ENCODE measurements around the gene S1PR4. TPM values are rescaled to one million over a fixed set of nuclear protein-coding genes. Genes with fewer than 3 reads are reported as not detected.

Gene S1PR4
- total and polyA plus RNA-seq, 9 of the 15 experiments (the other 6 are each of a cell fraction or from before 2014, with no cell fraction given): 0.27 TPM; not detected in 8

- TF ChIP-seq ZFP91 (CRISPR knock-in tag; IDR thresholded peaks at IDR 0.05): peak; percentile 37; the same call in 1 of the 2 replicates
- TF ChIP-seq CC2D1A (IDR thresholded peaks at IDR 0.05): peak; percentile 67
- peak; percentile 100 for TF ChIP-seq HDAC2 (IDR thresholded peaks at IDR 0.05)
- peak; percentile 85 for TF ChIP-seq POLR2B (IDR thresholded peaks at IDR 0.05; ENCODE audit: low read depth, partially characterized antibody)
- no peak for TF ChIP-seq TRIM25 (IDR thresholded peaks at IDR 0.05; ENCODE audit: borderline replicate concordance)
- peak; percentile 50; the same call in 1 of the 2 replicates for TF ChIP-seq MTA1 (IDR thresholded peaks at IDR 0.05; ENCODE audit: borderline replicate concordance)
- TF ChIP-seq GATAD2A (IDR thresholded peaks at IDR 0.05): peak; percentile 63; the same call in 1 of the 2 replicates
- no peak for TF ChIP-seq KHSRP (IDR thresholded peaks at IDR 0.05)
- no peak for TF ChIP-seq NFIX (CRISPR knock-in tag; IDR thresholded peaks at IDR 0.05; ENCODE audit: low read depth)
- 0 out of 2 replicates have a peak, but pooled peaks have one; percentile 11 for TF ChIP-seq ZNF239 (CRISPR knock-in tag; IDR thresholded peaks at IDR 0.05)
- peak; percentile 95 for TF ChIP-seq ATF3 (IDR thresholded peaks at IDR 0.05)
- peak; percentile 91 for TF ChIP-seq ATF3 (CRISPR knock-in tag; conservative IDR thresholded peaks at IDR 0.05)
- TF ChIP-seq TEAD1 (CRISPR knock-in tag; IDR thresholded peaks at IDR 0.05): peak in 1 of 2 experiments; percentile 94; a peak in 2 of 4 replicates
- TF ChIP-seq CHAMP1 (IDR thresholded peaks at IDR 0.05): peak; percentile 65; the same call in 1 of the 2 replicates
- TF ChIP-seq SLC30A9 (CRISPR knock-in tag; IDR thresholded peaks at IDR 0.05): no peak
Observed at GRCh38 chr19:3154957-3155736, 23.4 kb upstream of the S1PR4 start (continued).

Data from K562 (cell line).